Activated T-cell treated with anti-CD3 and anti-CD28 coated beads, Interleukin-2, amount 50 U/mL, for 24 hours (primary cell): ENCODE results near the gene UGCG.
"Not testable (repeated sequence)": the region's sequence is repeated elsewhere in the genome, so short reads cannot be mapped to it uniquely, and the experiment has no call there.

Experiments used
- DNase-seq: peaks from one replicate; pipeline ENCODE4 v3.0.0-alpha.2; 2020
- H3K27ac Mint-ChIP-seq: 2 replicates; pipeline ENCODE4 v1.8.0; 2020; ENCODE audit warnings: mild to moderate bottlenecking, mixed read lengths
- H3K27me3 Mint-ChIP-seq: 2 replicates; pipeline ENCODE4 v1.8.0; 2020; ENCODE audit warnings: mixed read lengths
- H3K36me3 Mint-ChIP-seq: 2 replicates; pipeline ENCODE4 v1.8.0; 2020; ENCODE audit warnings: low read depth, mixed read lengths
- H3K4me1 Mint-ChIP-seq: 2 replicates; pipeline ENCODE4 v1.8.0; 2020; ENCODE audit warnings: low read depth, mixed read lengths
- H3K4me3 Mint-ChIP-seq: 2 replicates; pipeline ENCODE4 v1.8.0; 2020; ENCODE audit warnings: mild to moderate bottlenecking, moderate library complexity, mixed read lengths
- H3K9me3 Mint-ChIP-seq: 2 replicates; pipeline ENCODE4 v1.8.0; 2020; ENCODE audit warnings: mixed read lengths

Gene UGCG

GRCh38 chr9:111900858-111901612 lies 4.4 kb downstream of the UGCG start:
- Mint-ChIP-seq H3K27ac (no peak overlapping the region), H3K36me3 (peaks cover 7% of the 10 kb centered on the region), H3K4me1 (peaks cover 18% of the 10 kb centered on the region), H3K27me3 (no peaks in the 10 kb centered on the region), H3K9me3 (no peaks in the 10 kb centered on the region), H3K4me3 (no peak overlapping the region)
- no peak for DNase-seq

- Mint-ChIP-seq H3K4me1 (peaks cover 30% of the 10 kb centered on the region), H3K27me3 (no peaks in the 10 kb centered on the region), H3K36me3 (peaks cover 16% of the 10 kb centered on the region), H3K9me3 (no peaks in the 10 kb centered on the region), H3K27ac (peak overlapping the region; percentile 10), H3K4me3 (no peak overlapping the region)
- DNase-seq, result no peak
Observed at GRCh38 chr9:111902391-111903139, 6.0 kb downstream of the UGCG start.

GRCh38 chr9:111903535-111903934 lies 6.9 kb downstream of the UGCG start:
- peak overlapping the region; percentile 61 for H3K27ac Mint-ChIP-seq
- H3K27me3 Mint-ChIP-seq, DNase-seq, H3K4me3 Mint-ChIP-seq, H3K9me3 Mint-ChIP-seq: not testable (repeated sequence)
- H3K4me1 Mint-ChIP-seq, result peaks cover 38% of the 10 kb centered on the region
- peaks cover 21% of the 10 kb centered on the region for H3K36me3 Mint-ChIP-seq

GRCh38 chr9:111904026-111904425 lies 7.4 kb downstream of the UGCG start:
- Mint-ChIP-seq H3K36me3 (peaks cover 24% of the 10 kb centered on the region), H3K27me3 (no peaks in the 10 kb centered on the region), H3K4me1 (peaks cover 43% of the 10 kb centered on the region), H3K9me3 (no peaks in the 10 kb centered on the region), H3K27ac (peak overlapping the region; percentile 61), H3K4me3 (no peak overlapping the region)
- DNase-seq, result no peak

- Mint-ChIP-seq H3K4me3 (no peak overlapping the region), H3K4me1 (peaks cover 52% of the 10 kb centered on the region)
- DNase-seq, result no peak
Observed at GRCh38 chr9:111904891-111905291, 8.3 kb downstream of the UGCG start.

GRCh38 chr9:111907147-111907546 lies 10.5 kb downstream of the UGCG start:
- Mint-ChIP-seq H3K4me1 (peaks cover 72% of the 10 kb centered on the region), H3K36me3 (peaks cover 25% of the 10 kb centered on the region), H3K27me3 (no peaks in the 10 kb centered on the region), H3K4me3 (no peak overlapping the region), H3K27ac (peak overlapping the region; percentile 16), H3K9me3 (no peaks in the 10 kb centered on the region)
- no peak for DNase-seq

More at GRCh38 chr9:111904891-111905291, 8.3 kb downstream of the UGCG start:
- Mint-ChIP-seq H3K27ac (no peak overlapping the region), H3K27me3 (no peaks in the 10 kb centered on the region), H3K9me3 (no peaks in the 10 kb centered on the region), H3K36me3 (peaks cover 25% of the 10 kb centered on the region)

- no peak for DNase-seq
- H3K9me3 Mint-ChIP-seq, result no peaks in the 10 kb centered on the region
- H3K36me3 Mint-ChIP-seq, result peaks cover 27% of the 10 kb centered on the region
- no peaks in the 10 kb centered on the region for H3K27me3 Mint-ChIP-seq
- H3K27ac Mint-ChIP-seq, result peak overlapping the region; percentile 23
- H3K4me1 Mint-ChIP-seq, result peaks cover 86% of the 10 kb centered on the region
- no peak overlapping the region for H3K4me3 Mint-ChIP-seq
Observed at GRCh38 chr9:111909444-111909843, 12.8 kb downstream of the UGCG start.

GRCh38 chr9:111910428-111910827 lies 13.8 kb downstream of the UGCG start:
- peaks cover 27% of the 10 kb centered on the region for H3K36me3 Mint-ChIP-seq
- peak overlapping the region; percentile 57 for H3K27ac Mint-ChIP-seq
- H3K27me3 Mint-ChIP-seq, result no peaks in the 10 kb centered on the region
- no peaks in the 10 kb centered on the region for H3K9me3 Mint-ChIP-seq
- DNase-seq, result no peak
- peak overlapping the region; percentile 0 for H3K4me3 Mint-ChIP-seq
- peaks cover 91% of the 10 kb centered on the region for H3K4me1 Mint-ChIP-seq

GRCh38 chr9:111913159-111913558 lies 16.5 kb downstream of the UGCG start:
- H3K27ac Mint-ChIP-seq, result no peak overlapping the region
- DNase-seq, result no peak
- no peaks in the 10 kb centered on the region for H3K9me3 Mint-ChIP-seq
- H3K27me3 Mint-ChIP-seq, result no peaks in the 10 kb centered on the region
- H3K4me1 Mint-ChIP-seq, result peaks cover 89% of the 10 kb centered on the region
- H3K4me3 Mint-ChIP-seq, result no peak overlapping the region
- peaks cover 27% of the 10 kb centered on the region for H3K36me3 Mint-ChIP-seq

GRCh38 chr9:111914749-111915424 lies 18.3 kb downstream of the UGCG start:
- Mint-ChIP-seq H3K36me3 (peaks cover 36% of the 10 kb centered on the region), H3K27ac (peak overlapping the region; percentile 94), H3K4me1 (peaks cover 74% of the 10 kb centered on the region), H3K4me3 (peak overlapping the region; percentile 61), H3K9me3 (no peaks in the 10 kb centered on the region), H3K27me3 (no peaks in the 10 kb centered on the region)
- DNase-seq, result no peak

GRCh38 chr9:111915425-111915758 lies 18.8 kb downstream of the UGCG start:
- H3K4me3 Mint-ChIP-seq, result peak overlapping the region; percentile 61
- H3K27me3 Mint-ChIP-seq, result no peaks in the 10 kb centered on the region
- H3K36me3 Mint-ChIP-seq, result peaks cover 40% of the 10 kb centered on the region
- no peaks in the 10 kb centered on the region for H3K9me3 Mint-ChIP-seq
- H3K27ac Mint-ChIP-seq, result peak overlapping the region; percentile 94
- H3K4me1 Mint-ChIP-seq, result peaks cover 70% of the 10 kb centered on the region
- no peak for DNase-seq

- no peaks in the 10 kb centered on the region for H3K27me3 Mint-ChIP-seq
- DNase-seq, result peak; percentile 62
- peak overlapping the region; percentile 96 for H3K27ac Mint-ChIP-seq
- H3K4me1 Mint-ChIP-seq, result peaks cover 65% of the 10 kb centered on the region
- H3K4me3 Mint-ChIP-seq, result peak overlapping the region; percentile 46
- H3K9me3 Mint-ChIP-seq, result no peaks in the 10 kb centered on the region
- peaks cover 49% of the 10 kb centered on the region for H3K36me3 Mint-ChIP-seq
Observed at GRCh38 chr9:111916234-111916645, 19.6 kb downstream of the UGCG start.

GRCh38 chr9:111917201-111917600 lies 20.6 kb downstream of the UGCG start:
- peak overlapping the region; percentile 15 for H3K27ac Mint-ChIP-seq
- H3K4me1 Mint-ChIP-seq, result peaks cover 61% of the 10 kb centered on the region
- H3K27me3 Mint-ChIP-seq, result no peaks in the 10 kb centered on the region
- DNase-seq, result no peak
- H3K9me3 Mint-ChIP-seq, result no peaks in the 10 kb centered on the region
- H3K4me3 Mint-ChIP-seq, result no peak overlapping the region
- H3K36me3 Mint-ChIP-seq, result peaks cover 57% of the 10 kb centered on the region

GRCh38 chr9:111917980-111918379 lies 21.4 kb downstream of the UGCG start:
- Mint-ChIP-seq H3K9me3 (no peaks in the 10 kb centered on the region), H3K4me1 (peaks cover 61% of the 10 kb centered on the region), H3K27me3 (no peaks in the 10 kb centered on the region), H3K4me3 (no peak overlapping the region), H3K36me3 (peaks cover 64% of the 10 kb centered on the region), H3K27ac (no peak overlapping the region)
- no peak for DNase-seq

GRCh38 chr9:111919875-111920274 lies 23.3 kb downstream of the UGCG start:
- no peak for DNase-seq
- Mint-ChIP-seq H3K27ac (no peak overlapping the region), H3K4me1 (peaks cover 48% of the 10 kb centered on the region), H3K4me3 (no peak overlapping the region), H3K9me3 (no peaks in the 10 kb centered on the region), H3K36me3 (peaks cover 67% of the 10 kb centered on the region), H3K27me3 (no peaks in the 10 kb centered on the region)
